KG1 (cell line): ENCODE results near the gene ALG13.
"Not testable (repeated sequence)": the region's sequence is repeated elsewhere in the genome, so short reads cannot be mapped to it uniquely, and the experiment has no call there.

Experiments
- DNase-seq: peaks from one replicate; lab custom pipeline; 2025; lab: John Stamatoyannopoulos, UW

The ALG13 gene

GRCh38 chrX:111680988-111681779, at the start of gene ALG13:
Gene ALG13, plus strand, starts transcription at chrX:111681170. Its CDS starts 49 bp downstream, at chrX:111681219.
- peak; percentile 58 for DNase-seq

DNA sequence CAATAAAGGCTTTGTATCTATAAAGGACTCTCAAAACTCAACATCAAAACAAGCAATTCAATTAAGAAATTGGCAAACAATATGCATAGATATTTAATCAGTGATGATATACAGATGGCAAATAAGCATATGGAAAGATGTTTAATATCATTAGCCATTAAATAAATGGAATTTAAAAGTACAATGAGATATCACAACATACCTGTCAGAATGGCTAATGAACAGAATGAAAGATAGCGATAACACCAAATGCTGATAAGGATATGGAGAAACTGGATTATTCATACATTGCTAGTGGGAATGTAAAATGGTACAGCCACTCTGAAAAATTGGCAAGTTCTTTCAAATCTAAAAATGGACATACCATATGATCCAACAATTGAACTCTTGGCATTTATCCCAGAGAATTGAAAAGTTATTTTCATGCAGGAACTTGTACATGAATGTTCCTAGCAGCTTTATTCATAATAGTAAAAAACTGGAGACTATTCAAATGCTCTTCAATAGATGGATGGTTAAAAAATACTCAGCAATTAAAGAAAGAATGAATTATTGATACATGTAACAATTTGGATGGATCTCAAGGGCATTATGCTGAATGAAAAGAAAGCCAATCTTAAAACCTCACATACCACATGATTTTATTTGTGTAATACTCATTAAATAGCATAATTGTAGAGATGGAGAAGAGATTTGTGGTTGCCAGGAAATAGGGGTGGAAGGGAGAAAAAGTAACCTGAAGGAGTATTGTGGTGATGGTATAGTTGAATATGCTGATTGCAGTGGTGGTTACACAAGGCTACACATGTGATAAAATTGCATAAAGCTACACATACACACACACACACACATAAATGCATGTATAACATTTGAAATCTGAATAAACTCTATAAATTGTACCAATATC, 45.9 kb upstream of the ALG13 start:
- DNase-seq = no peak

GRCh38 chrX:111641969-111642368, 39.0 kb upstream of the ALG13 start:
- no peak for DNase-seq

DNA sequence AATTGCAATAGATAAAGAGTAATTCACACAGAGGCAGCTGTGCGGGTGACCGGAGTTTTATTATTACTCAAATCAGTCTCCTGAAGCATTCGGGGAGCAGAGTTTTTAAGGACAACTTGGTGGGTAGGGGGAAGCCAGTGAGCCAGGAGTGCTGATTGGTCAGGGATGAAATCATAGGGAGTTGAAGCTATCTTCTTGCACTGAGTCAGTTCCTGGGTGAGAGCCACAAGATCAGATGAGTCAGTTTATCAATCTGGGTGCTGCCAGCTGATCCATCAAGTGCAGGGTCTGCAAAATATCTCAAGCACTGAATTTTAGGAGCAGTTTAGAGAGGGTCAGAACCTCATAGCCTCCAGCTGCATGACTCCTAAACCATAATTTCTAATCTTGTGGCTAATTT, 35.8 kb upstream of the ALG13 start:
- not testable (repeated sequence) for DNase-seq

- DNase-seq = no peak
Measured at GRCh38 chrX:111645607-111646006, 35.4 kb upstream of the ALG13 start.

GRCh38 chrX:111646515-111646914, 34.5 kb upstream of the ALG13 start:
- DNase-seq = no peak

DNA sequence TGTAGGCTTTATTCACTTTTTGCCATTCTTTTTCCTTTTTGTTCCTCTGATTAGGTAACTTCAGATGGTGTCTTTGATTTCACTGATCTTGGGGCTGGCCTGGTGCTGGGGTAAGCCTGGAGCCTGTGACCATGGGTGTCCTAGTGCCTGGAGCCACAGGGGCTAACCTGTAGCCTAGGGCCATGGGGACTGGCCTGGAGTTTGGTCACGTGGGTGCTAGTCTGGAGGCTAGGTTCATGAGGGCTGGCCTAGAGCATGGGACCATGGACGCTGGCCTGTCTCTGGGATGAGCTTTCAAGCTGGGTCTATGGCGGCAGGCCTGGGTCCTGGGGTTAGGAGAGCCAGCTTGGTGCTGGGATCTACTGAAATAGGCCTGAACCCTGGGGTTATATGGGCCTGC, 32.2 kb upstream of the ALG13 start:
- no peak for DNase-seq

- no peak for DNase-seq
Measured at GRCh38 chrX:111649638-111650037, 31.3 kb upstream of the ALG13 start.

- DNase-seq = no peak
Measured at GRCh38 chrX:111650845-111651244, 30.1 kb upstream of the ALG13 start.

GRCh38 chrX:111652719-111653118, 28.3 kb upstream of the ALG13 start:
- no peak for DNase-seq

- no peak for DNase-seq
Measured at GRCh38 chrX:111661241-111661640, 19.7 kb upstream of the ALG13 start.

DNA sequence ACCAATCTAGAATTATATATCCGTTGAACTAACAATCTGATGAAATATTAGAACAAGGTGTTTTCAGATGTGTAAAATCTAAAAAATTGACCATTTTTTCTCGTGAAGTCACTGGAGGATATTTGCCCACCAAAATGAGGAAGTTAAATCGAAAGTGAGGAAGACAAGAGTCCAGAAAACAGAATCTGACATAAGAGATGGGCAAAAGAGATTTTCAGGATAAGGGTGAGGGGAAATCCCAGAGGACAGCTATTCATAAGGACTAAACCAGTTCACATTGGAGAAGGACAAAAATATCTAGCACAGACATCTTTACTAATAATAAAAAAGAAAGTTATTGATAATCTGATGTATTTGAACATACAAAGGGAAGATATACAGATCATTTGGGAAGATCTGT, 18.7 kb upstream of the ALG13 start:
- no peak for DNase-seq

DNA sequence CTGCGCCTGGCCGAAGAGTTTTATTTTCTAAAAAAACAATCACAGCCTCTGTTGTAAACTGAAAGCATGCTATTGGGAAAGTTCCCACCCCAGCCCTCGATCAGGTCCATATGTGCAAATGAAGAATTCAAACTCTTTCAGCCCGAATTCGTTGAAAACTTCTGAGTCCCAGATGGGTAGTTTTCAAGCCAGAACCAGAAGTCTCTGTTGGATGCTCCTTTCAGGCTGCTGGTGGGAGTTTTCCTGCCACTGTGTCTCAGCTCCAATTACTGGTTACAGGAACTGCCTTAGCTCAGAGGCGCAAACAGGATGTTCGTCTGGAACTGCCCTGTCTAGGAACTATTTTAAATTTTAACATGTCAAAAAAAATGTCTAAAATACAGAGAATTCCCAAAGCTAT, 9.3 kb upstream of the ALG13 start:
- DNase-seq = no peak

DNA sequence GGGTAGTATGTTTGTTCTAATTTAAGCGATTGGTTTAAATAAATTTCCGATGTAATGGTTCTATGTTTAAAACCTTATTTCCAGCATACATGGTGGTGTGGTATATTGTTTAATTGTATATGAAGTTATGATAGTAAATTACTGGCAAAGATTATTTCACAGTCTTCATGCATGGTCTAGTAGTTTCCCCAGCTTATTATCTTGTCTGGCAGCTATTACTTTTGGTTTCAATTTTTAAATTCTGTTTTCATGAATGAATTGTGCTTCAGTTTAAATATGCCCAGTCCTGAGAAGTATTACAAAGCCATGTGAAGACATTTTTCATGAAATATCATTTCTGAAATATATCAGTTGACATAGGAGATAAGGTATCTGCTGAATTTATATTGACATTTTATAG, 6.3 kb downstream of the ALG13 start:
- no peak for DNase-seq

DNA sequence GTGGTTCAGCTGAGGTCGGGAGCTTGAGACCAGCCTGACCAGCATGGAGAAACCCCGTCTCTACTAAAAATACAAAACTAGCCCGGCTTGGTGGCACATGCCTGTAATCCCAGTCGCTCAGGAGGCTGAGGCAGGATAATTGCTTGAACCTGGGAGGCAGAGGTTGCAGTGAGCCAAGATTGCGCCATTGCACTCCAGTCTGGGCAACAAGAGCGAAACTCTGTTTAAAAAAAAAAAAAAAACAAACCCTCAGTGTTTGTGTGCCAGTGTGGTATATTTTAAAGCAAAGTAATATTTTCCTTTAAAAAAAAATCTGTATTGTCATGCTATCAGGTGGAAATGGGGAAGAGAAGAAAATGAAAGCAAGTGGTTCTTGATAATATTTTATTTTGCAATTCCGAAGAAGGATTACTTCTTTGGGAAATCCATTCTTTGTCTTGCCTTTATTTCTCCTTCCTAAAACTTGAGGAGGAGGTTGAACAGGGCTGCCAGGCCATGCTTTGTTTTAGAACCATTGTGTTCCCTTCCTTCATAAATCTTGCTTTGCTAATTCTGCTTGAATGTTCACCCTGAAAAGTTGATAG, 14.4 kb downstream of the ALG13 start:
- no peak for DNase-seq

DNA sequence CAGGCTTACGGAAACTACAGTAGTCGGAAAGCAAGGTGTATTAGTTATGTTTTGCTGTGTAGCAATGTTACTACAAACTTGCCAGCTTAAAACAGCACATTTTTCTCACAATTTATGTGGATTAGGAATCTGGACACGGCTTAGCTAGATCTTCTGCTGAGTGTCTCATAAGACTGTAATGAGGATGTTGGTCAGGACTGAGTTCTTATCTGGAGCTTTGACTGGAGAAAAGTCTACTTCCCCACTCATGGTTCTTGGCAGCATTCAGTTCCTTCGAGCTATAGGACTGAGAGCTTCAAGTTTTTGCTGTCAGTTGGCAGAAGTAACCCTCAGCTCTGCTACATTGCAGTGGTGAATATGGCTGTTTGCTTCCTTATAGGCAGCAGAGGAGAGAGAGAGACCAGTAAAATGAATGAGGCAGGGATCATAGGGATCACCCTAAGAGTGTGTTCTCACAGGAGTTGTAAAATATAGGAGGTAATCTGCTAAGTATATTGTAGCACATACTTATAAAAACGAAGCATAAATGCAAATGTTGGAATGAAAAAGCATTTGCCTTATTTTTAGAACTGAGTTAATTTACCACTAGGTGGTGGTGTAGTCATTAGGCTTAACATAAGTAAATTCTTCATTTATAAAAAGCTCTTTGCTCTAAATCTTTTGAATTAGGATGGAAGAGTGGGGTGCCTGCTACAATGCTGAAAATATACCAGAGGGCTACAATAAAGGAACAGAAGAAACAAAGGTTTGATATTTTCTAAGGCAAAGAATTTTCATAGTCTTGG, 38.6 kb downstream of the ALG13 start:
- DNase-seq = no peak

GRCh38 chrX:111728096-111728495, 47.1 kb downstream of the ALG13 start:
- DNase-seq = no peak

- no peak for DNase-seq
Measured at GRCh38 chrX:111731351-111731750, 50.4 kb downstream of the ALG13 start.

DNA sequence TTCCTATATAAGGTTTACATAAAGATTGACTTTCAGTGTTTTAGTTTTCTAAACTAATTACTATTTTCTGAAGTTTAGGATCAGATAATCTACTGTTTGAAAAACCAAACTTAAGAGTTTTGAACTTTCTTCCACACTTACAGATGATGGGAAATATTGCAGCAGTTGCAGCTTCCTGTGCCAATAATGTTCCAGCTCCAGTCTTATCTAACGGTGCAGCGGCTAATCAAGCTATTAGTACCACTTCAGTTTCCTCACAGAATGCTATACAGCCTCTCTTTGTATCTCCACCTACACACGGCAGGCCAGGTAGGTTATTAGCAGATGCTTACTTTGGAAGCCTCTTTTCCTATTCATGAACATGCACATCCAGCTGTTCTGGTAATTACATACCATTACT, 55.6 kb downstream of the ALG13 start:
- no peak for DNase-seq

DNA sequence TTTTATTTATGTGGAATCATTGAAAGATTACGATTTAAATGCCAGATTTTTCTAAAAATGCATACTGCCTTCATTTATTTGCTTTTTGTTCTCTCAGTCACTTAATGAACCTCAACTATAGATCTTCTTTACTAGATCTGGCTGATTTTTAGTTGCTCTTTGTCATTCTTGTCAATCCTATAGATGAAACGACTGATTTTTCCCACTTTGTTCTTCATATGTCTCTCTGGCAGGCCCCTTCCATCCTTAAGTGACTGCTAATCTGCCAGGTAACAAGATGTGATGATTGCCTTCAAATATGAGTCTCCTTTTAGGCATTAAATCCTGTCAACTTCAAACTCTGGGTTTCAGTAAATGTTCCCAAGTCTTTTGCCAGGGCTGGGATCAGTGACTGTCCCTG, 61.0 kb downstream of the ALG13 start:
- DNase-seq = no peak

DNA sequence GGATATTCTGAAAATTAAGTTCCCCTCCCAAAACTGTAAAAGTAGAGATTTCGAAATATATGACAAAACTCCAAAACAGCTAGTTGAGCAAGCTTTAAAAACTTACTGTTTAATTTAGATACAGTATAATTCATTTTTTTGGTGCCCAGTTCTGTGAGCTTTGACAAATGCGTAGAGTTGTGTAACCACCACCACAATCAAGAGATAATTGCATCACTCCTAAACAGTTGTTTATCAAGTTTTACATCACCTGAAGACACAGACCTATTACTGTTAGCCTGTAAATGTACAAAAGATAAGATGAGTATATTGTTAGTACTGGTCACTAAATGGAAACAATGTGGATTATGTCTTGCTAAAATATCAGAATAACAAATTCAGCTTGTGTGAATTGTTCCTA, 62.3 kb downstream of the ALG13 start:
- no peak for DNase-seq

- DNase-seq = no peak
Measured at GRCh38 chrX:111756486-111756885, 75.5 kb downstream of the ALG13 start.
